BJ (cell line): ENCODE measurements around the gene GPT2. TPM values are rescaled to one million over a fixed set of nuclear protein-coding genes. Genes with fewer than 3 reads are reported as not detected.

Experiments
- CTCF ChIA-PET: fragments of 350-600 bp; formaldehyde crosslinking; extraction: SDS; loops from one replicate; lab custom pipeline; 2021; ENCODE audit warnings: antibody characterized with exemption, inconsistent platforms; lab: Yijun Ruan, JAX
- POLR2A ChIA-PET: fragments of 300-600 bp; sonication (Branson Sonifier 250); formaldehyde crosslinking; extraction: SDS; loops from one replicate; lab custom pipeline; 2021; ENCODE audit warnings: antibody characterized with exemption; lab: Charles Lee
- DNase-seq: peaks from one replicate; pipeline ENCODE4 v3.0.0-alpha.2; 2011; ENCODE audit warnings: low read depth
- H3K27me3 ChIP-seq: 2 replicates; pipeline ENCODE4 v1.6.0; 2011; ENCODE audit warnings: low read length; ENCODE audit not compliant: control insufficient read depth, insufficient read depth
- H3K36me3 ChIP-seq: 2 replicates; pipeline ENCODE4 v1.5.1; 2011; ENCODE audit warnings: low read length; ENCODE audit not compliant: control insufficient read depth, insufficient read depth
- H3K4me3 ChIP-seq: 2 replicates; pipeline ENCODE4 v1.5.1; 2011; ENCODE audit warnings: low read depth, mild to moderate bottlenecking, control low read depth, low read length
- CTCF ChIP-seq: IDR thresholded peaks from 2 replicates; pipeline ENCODE4 v1.5.1; 2011; ENCODE audit warnings: low read depth, mild to moderate bottlenecking, control low read depth, inconsistent platforms, low read length, moderate library complexity; ENCODE audit not compliant: insufficient read depth
- polyA plus RNA-seq: library from polyadenylated mRNA; depleted of rRNA; stranded (reverse); fragments of >200 nt; gene quantifications from 2 replicates; pipeline ENCODE4 v1.2.3, GENCODE V29; 2011

GPT2 gene
- polyA plus RNA-seq, 1 experiment, result 34.1 TPM

GRCh38 chr16:46961373-46962353, 77.5 kb downstream of the GPT2 start:
- no peak for DNase-seq
- POLR2A ChIA-PET, result no interaction called here
- TF ChIP-seq CTCF, result no peak
- Histone ChIP-seq H3K4me3 (no peak overlapping the region), H3K36me3 (peaks cover 26% of the 10 kb centered on the region), H3K27me3 (no peaks in the 10 kb centered on the region)
- CTCF ChIA-PET, result interaction anchor here (1.0 to 1.6 kb wide), 5 partner anchors 10 to 76 kb away, joined by 3 to 4 read pairs (median 3); no protein-coding TSS in a partner anchor

- peaks cover 30% of the 10 kb centered on the region for H3K36me3 ChIP-seq
- H3K4me3 ChIP-seq, result no peak overlapping the region
- TF ChIP-seq CTCF, result no peak
- POLR2A ChIA-PET, result no interaction called here
- no peaks in the 10 kb centered on the region for H3K27me3 ChIP-seq
- DNase-seq, result no peak
- CTCF ChIA-PET, result interaction anchor here (0.6 to 1.6 kb wide), 4 partner anchors 15 to 1161 kb away, joined by 3 to 5 read pairs (median 3); no protein-coding TSS in a partner anchor
These were observed 78.5 kb downstream of the GPT2 start for GRCh38 chr16:46962629-46963028.

GRCh38 chr16:46968063-46968435, 83.9 kb downstream of the GPT2 start:
- POLR2A ChIA-PET, result no interaction called here
- peaks cover 28% of the 10 kb centered on the region for H3K36me3 ChIP-seq
- H3K27me3 ChIP-seq, result no peaks in the 10 kb centered on the region
- no peak for DNase-seq
- TF ChIP-seq CTCF, result no peak
- CTCF ChIA-PET, result no interaction called here
- H3K4me3 ChIP-seq, result no peak overlapping the region

GRCh38 chr16:46970089-46970488, 85.9 kb downstream of the GPT2 start:
- CTCF ChIA-PET, result no interaction called here
- Histone ChIP-seq H3K36me3 (peaks cover 20% of the 10 kb centered on the region), H3K4me3 (no peak overlapping the region), H3K27me3 (no peaks in the 10 kb centered on the region)
- no peak for DNase-seq
- no peak for TF ChIP-seq CTCF
- POLR2A ChIA-PET, result no interaction called here

- POLR2A ChIA-PET, result no interaction called here
- H3K4me3 ChIP-seq, result no peak overlapping the region
These were observed 87.1 kb downstream of the GPT2 start for GRCh38 chr16:46971271-46971670.

More at GRCh38 chr16:46971271-46971670, 87.1 kb downstream of the GPT2 start:
- CTCF ChIA-PET, result no interaction called here
- H3K27me3 ChIP-seq, result no peaks in the 10 kb centered on the region
- no peak for TF ChIP-seq CTCF
- no peak for DNase-seq
- peaks cover 15% of the 10 kb centered on the region for H3K36me3 ChIP-seq
